ENCODE results near the gene CIZ1.

The CIZ1 gene

GRCh38 chr9:128163027-128163515, 28.3 kb downstream of the CIZ1 start:
- DNase-seq (ENCODE audit: low spot score) = no peak

DNA sequence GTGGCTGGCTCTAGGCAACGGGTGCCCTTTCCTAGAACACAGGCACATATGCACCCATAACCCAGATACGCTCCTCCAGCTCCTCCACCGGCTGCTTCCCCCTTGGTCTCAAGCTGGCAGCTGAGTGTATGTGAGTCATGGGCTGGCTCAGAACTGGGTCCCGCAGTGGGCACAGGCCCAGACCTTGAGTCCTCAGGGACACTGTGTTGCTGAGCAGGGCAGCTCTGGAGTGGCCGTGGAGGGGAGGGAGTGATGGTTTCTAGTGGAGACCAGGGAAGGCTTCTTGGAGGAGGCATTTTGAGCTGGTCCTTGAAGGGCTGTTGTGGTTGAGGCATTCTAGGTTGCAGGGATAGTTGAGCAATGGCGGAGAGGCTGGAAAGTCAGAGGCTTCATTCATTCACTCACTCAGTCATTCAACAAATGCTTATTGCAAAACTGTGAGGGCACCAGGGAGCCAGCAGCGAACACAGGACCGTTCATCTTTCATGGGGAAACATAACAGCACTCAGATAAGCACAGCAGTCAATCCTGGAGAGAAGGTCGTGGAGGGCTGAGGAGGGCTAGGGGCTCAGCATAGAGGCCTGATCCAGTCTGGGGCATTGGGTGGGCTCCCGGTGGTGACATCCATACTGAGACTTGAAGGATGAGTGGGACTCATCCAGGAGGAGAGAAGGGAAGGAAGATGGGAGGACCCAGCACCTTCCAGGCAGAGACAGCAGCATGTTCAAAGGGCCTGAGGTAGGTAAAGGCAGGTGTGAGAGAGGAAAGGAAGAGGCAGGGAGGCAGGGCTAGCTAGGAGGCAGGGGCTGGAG, 29.0 kb downstream of the CIZ1 start:
- DNase-seq (ENCODE audit: low spot score) = peak; percentile 52

GRCh38 chr9:128161215-128161902, 30.0 kb downstream of the CIZ1 start:
- DNase-seq (ENCODE audit: low spot score) = no peak

DNA sequence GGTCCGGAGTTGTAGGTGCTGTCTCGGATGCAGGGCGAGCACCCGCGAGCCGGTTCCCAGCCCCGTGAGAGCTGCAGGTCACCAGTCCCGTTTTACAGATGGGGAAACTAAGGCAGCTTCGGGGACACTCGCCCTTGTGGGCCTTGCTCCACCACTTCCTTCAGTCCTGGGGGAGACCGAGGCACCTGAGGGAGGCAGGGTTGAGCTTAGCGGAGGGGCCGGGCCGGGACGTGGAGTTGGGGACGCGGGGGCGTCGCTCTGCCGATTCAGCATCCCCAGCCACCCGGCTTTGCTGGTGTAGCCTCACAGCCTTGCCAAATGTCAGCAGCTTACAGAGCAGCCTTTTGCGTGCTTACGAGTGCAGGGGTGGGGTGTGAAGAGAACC, 30.8 kb downstream of the CIZ1 start:
- peak; percentile 50 for DNase-seq (ENCODE audit: low spot score)

DNA sequence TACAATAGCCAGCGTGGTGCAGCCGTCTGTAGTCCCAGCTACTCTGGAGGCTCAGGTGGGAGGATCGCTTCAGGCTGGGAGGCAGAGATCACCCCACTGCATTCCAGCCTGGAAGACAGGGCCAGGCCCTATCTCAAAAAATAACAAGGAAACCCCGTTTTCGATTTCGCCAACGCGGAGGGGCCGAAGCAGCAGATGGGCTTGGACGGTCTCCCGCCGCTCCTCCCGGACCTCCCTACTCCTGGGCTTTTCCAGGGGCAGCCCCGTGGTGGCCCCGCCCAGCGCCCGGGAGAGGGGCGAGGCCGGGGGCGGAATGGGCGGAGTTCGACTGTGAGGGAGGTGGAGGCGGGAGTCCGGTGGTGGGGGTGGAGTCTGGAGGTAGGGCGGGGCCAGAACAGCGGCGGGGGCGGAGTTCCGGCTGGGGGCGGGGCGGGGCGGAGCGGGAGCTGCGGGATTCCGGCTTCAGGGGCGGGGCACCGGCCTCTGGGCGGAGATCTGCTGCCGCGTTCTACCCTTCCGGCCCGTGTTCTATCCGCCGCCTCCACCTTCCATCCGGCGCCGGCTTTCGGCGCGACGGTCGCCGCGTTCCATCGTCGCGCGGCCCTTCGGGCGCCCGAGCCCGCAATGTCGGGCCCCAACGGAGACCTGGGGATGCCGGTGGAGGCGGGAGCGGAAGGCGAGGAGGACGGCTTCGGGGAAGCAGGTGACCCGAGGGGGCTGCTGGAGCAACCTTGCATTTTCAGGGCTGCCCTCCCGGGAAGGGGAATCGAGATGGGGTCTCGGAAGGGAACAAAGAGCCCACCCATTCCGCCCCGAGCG, 31.4 kb downstream of the CIZ1 start, which contains the start of gene BBLN:
Gene BBLN (plus strand): TSS at position 482 of the 819 bp plus-strand sequence. CDS start 143 bp downstream, at position 625.
- DNase-seq (ENCODE audit: low spot score) = peak; percentile 96

- DNase-seq (ENCODE audit: low spot score) = no peak
Measured at GRCh38 chr9:128159522-128159783, 31.9 kb downstream of the CIZ1 start.

DNA sequence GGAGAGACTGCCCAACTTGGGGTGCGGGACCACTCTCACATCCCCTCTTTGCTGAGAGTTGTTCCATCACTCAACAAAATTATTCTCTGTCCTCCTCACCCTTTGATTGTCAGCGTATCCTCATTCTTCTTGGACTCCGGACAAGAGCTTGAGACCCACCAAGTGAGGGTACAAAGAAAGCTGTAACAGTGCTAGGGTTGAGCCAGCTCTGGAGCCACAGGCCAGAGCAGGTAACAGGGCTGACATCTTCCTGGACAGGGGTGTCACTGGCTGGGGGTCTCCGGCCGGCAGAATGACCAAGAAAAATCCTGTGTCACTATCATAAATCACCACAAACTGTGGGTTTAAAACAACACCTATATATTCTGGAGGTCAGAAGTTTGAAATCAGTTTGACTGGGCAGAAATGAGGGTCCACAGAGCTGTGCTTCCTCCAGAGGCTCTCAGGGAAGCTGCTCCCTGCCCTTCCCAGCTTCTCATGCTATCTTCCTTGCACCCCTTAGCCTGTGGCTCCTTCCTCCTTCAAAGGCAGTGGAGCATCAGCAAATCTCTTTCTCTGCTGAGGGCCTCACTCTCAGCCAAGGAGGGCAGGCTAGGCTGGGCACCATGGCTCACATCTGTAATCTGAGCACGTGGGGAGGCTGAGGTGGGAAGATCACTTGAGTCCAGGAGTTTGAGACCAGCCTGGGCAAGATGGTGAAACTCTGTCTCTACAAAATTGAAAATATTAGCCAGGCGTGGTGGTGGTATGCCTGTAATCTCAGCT, 35.5 kb downstream of the CIZ1 start:
- no peak for DNase-seq (ENCODE audit: low spot score)

GRCh38 chr9:128153947-128154695, 37.3 kb downstream of the CIZ1 start:
- no peak for DNase-seq (ENCODE audit: low spot score)

DNA sequence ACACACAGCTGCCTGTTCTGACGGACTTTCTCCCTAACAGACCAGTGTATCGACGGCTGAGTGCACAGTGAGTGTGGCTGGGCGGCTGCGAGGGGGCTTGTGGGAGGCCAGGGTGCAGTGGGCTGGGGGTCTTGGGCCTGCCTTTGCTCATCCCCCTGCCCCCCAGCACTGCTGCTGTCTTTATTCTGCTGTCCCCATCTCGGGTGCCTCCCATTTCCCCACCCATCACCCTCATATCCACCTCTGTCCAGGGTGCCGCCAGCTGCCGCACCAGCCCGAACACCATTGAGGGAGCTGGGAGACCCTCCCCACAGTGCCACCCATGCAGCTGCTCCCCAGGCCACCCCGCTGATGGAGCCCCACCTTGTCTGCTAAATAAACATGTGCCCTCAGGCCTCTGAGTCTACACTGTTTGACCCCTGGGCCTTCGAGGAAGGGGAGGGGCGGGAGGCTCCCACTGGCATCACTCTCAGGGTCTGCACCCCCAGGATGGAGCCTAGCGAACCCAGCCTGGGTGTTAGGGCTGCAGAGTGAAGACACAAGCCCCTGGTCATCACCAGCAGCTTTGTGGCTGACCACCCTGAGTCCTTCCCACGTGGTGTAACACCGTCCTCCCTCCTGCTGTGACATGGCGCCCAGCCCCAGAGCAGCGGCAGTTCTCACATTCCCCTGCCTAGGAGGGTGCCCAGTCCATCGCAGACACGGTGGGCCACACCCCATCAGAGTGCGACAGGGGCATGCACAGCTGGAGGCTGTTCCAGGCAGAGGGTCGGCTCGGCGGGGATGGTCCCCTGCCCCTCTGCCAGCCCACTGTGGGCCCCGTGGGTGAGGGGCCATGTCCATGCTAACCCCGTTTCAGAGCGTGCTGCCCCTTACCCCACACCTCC, 38.1 kb downstream of the CIZ1 start:
- no peak for DNase-seq (ENCODE audit: low spot score)

GRCh38 chr9:128152133-128153059, 39.0 kb downstream of the CIZ1 start:
- no peak for DNase-seq (ENCODE audit: low spot score)

- no peak for DNase-seq (ENCODE audit: low spot score)
Measured at GRCh38 chr9:128151309-128152132, 39.9 kb downstream of the CIZ1 start.

DNA sequence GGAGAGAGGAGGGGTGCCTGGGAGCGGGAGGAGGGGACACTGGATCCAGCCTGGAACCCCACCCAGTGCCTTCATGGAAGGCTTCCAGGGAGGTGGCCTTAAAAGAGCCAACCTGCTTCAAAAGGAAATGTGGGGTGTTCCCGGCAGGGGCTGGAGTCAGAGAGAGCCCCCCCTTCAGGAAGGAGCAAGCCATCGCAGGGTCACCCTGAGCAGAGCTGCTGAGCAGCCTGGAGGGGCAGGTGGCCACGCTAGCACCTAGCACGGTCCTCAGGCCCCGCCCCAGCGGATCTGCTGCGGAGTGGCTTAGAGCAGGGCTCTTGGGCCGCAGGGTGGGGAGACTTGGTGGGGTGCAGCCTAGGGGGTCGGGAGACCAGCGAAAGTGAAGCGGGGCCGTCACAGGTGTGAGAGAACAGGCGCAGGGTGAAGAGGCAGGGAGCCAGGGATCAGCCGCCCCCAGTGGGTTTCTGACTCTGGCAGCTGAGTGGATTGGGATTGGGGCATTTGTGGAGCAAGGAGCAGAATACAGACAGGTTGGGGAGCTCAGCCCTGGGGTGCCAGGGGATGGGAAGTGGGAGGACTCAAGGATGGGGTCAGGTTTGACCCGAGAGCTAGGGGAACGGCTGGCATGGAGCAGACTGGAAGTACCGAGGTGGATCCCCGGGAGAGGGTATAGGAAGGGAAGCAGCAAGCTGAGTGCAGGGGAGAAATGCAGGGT, 40.6 kb downstream of the CIZ1 start:
- no peak for DNase-seq (ENCODE audit: low spot score)

GRCh38 chr9:128149951-128150593, 41.3 kb downstream of the CIZ1 start:
- DNase-seq (ENCODE audit: low spot score) = no peak

- DNase-seq (ENCODE audit: low spot score) = no peak
Measured at GRCh38 chr9:128149001-128149701, 42.2 kb downstream of the CIZ1 start, which contains the start of gene LCN2. TSS of gene LCN2 (plus strand) at chr9:128149453. CDS start at chr9:128149526, 73 bp downstream.

GRCh38 chr9:128148509-128149000, 42.8 kb downstream of the CIZ1 start:
- no peak for DNase-seq (ENCODE audit: low spot score)

DNA sequence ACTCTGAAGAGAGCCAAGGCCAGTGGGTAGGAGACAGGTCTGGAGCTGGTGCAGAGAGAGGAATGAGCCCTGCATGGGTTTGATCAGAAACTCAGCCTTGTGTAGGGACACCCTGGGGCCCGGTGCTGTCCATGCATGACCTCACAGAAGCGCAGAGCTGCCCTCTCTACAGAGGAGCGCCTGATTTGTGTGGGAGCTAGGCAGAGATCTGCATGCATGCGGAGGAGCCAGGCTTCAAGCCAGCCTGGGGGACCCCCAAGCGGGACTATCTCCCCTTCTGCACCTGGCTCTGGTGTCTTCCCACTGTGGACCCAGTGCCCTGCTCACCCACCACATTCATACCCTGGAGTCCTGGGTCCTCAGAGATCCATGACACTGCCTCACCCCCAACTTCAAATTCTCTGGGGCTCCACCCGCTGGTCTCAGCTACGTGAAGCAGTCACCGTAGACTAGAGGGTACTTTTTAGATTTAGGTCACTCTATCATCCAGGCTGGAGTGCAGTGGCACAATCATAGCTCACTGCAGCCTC, 44.7 kb downstream of the CIZ1 start:
- DNase-seq (ENCODE audit: low spot score) = no peak
